Brain pericyte (primary cell): ENCODE results near the gene PCGF5.
"Not testable (repeated sequence)": the region's sequence is repeated elsewhere in the genome, so short reads cannot be mapped to it uniquely, and the experiment has no call there.

ENCODE experiments used
- DNase-seq: peaks from one replicate; pipeline ENCODE4 v3.0.0-alpha.2; 2012; ENCODE audit warnings: low read depth, low spot score

PCGF5 gene

DNA sequence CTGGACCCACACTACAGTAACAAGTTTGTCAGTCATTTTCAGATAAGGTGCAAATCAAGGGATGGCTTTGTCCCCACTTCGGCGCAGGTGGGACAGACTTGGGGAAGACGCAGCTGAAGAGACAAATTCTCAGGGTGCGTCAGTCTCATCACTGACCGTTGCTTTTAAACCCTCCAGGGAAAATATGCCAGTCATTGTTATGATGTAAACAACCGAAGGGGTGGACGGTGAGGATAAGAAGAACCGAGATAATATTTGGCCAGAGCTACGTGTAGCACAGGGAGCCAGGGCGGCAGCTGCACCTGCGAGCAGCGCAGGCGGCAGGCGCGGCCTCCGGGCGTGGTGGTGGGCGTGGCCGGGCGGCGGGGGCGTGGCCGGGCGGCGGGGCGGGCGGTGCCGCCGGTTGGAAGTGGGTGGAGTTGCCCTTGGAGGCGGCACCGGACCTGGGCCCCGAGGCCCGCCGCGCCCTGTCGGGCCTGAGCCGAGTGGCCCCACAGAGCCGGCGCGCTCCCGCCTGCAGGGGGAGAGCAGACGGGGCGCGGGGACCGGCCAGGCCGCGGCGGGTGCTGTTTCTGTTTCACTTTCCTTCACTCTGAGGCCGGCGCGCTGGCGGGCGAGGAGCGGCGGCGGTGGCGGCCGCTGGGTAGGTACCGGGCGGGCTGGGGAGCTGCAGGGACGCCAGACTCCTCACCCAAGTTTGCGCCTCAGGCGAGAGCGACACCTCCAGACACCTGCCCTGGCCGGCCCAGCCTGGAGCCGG lies at the start of gene PCGF5:
Gene PCGF5 (plus strand): TSS at position 470 of the 760 bp plus-strand sequence. CDS start 2,209 bp downstream, outside the sequence.
- peak; percentile 46 for DNase-seq

DNA sequence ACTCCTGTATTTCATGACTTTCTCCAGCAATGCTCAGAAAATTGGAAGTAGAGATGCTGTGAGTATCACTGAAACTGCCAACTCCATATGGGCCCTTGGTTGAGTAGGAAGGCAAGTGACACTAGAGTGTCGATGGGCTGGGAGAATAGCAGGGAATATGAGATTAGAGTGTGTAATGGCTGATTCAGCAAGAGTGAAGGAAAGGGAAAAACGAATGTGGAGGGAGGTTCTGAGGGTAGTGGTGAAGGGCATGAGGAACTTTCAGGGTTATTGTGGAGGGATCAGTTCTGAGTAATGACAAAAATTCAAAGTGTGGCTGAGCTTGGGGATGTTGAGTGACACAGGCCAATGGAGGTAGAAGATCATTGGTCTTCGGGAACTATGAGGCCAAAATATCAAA lies 49.0 kb upstream of the PCGF5 start:
- no peak for DNase-seq

DNA sequence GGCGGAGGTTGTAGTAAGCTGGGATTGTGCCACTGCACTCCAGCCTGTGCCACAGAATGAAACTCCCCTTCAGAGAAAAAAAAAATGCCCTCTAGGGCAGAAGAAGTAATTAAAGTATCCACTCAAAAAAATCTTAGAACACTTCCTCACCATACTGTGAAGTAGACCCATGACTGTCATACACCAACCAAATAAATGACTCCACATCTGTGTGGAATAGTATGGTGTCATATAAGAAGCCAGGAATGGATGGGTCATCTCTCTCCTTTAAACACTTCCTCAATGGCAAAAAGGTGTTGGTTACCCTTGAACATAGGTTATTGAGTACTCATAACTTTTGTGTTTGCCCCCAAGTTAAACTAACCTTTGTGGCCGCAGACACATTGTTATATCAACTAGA lies 48.1 kb upstream of the PCGF5 start:
- DNase-seq, result no peak

DNA sequence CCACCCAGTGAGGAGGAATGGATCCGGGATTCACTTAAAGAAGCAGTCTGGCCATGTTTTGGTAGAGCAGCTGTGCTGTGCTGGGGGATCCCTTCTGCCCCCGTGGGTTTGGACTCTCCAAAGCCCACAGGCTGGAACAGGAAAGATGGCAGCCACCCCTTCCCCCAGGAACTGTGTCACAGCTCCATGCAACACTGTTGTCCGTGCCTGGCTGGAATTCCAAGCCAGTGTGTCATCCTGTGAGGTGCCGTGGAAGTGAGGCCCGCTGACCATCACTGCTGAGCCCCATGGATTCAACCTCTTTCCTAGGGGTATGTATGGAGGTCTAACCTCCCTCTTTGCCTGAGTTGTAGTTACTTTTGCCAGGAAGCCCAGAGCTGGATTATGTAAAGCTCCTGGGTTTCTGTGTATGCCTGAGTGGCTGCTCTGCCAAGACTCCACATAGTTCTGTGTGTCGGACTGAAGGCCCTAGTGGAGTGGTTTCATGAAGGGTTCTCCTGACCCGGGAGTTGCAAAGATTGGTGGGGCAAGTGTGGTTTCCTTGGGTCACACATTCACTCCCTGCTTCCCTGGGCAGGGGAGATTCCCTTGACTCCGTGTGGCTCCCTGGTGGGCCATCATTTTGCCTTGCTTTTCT lies 35.1 kb upstream of the PCGF5 start:
- DNase-seq, result no peak

DNA sequence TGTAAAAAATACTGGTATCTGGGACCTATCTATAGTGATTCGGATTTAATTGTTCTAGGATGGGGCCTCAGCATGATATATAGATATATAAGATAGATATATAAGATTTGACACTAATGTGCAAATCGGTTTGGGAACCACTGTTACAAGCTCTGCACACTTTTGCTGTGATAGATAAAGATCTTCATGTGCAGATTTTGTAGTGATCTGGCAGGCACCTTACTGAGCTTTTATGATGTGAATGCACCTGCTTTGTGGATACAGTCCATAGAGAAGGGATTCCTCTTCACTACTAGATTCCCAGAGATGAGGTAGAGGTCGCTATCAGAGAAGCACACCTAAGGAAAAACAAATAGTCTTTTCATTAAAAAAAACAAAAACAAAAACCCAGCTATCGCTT lies 33.3 kb upstream of the PCGF5 start:
- no peak for DNase-seq

DNA sequence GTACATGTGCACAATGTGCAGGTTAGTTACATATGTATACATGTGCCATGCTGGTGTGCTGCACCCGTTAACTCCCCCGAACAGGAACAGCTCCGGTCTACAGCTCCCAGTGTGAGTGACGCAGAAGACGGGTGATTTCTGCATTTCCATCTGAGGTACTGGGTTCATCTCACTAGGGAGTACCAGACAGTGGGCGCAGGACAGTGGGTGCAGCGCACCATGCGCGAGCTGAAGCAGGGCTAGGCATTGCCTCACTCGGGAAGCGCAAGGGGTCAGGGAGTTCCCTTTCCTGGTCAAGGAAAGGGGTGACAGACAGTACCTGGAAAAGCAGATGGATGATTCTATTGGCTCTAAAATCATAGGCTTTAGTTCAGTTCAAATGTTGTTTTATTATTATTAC lies 32.5 kb upstream of the PCGF5 start:
- not testable (repeated sequence) for DNase-seq

DNA sequence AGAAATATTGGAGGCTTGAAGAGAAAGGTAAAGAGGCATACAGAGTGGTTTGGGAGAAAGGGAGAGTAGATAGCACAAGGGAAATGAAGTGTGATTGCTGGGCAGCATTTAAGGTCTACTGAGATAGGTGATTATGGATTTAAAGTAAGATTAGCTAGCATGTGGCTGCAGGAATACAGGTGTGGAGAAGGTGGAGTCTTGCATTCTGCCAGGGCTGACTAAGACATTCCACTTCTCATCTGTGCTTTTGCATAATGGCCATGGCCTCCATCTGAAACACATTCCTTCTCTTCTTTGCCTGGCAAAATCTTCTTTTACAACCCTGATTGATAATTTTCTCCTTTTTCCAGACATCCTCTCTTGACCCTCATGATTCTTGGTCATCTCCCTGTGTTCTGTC lies 31.6 kb upstream of the PCGF5 start:
- DNase-seq, result no peak

DNA sequence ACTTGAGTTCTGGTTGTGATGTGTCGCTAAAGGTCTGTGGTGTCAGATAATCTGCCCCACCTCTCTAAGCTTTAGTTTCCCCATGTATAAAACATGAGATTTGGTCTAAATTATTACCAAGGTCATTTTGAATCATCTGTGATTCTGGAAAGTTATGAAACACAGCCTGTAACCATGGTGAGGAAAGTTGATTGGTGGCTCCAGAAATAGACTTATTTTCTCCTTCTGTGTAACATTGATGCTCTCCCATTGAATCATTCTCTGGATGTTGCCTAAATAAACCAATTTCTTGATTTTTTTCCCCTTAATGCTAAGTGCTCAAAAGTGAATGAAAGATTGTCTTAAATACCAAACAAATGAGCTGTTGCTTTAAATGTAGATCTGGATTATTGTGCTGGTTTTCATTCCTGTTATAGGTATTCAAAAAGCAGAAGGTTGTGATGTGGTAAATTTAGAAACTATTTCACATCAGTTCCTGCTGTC lies 30.0 kb upstream of the PCGF5 start:
- no peak for DNase-seq

DNA sequence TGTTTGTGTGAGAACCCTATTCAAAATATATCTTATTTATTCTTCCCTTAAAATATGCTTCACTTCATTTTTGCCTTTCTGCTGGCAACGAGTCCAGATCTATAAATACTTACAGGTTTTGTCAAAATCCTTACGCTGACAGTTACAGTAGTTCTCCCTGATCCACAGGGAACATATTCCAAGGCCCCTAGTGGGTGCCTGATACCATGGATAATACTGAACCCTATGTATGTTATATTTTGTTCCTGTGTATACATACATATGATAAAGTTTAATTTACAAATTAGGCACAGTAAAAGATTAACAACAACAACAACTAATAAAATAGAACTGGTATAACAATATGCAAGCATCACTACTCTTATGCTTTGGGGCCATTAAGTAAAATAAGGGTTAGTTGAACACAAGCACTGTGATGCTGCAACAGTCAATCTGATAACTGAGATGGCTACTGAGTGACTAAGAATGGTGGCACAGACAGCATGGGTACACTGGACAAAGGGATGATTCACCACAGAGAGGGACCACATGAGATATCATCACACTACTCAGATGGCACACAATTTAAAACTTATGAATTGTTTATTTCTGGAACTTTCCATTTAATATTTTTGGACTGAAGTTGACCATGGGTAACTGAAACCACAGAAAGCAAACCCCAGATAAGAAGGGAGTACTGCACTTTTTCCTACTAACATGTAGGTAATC lies 29.4 kb upstream of the PCGF5 start:
- DNase-seq, result no peak

DNA sequence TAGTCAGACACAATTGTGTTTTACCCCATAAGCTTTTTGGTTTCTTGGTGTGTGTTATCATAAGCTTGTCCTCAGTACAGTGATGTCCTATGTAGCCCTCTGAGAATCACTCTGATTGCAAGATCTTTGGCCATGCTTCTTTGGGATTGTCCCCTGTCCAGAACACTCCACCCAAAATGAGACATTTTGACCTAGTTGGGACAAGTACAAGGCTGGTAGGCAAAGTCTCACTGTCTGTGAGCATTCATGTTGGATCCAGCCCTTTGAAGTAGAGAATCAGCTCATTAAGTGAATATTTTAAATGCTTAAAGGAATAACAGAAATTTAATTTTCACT lies 28.9 kb upstream of the PCGF5 start:
- no peak for DNase-seq

DNA sequence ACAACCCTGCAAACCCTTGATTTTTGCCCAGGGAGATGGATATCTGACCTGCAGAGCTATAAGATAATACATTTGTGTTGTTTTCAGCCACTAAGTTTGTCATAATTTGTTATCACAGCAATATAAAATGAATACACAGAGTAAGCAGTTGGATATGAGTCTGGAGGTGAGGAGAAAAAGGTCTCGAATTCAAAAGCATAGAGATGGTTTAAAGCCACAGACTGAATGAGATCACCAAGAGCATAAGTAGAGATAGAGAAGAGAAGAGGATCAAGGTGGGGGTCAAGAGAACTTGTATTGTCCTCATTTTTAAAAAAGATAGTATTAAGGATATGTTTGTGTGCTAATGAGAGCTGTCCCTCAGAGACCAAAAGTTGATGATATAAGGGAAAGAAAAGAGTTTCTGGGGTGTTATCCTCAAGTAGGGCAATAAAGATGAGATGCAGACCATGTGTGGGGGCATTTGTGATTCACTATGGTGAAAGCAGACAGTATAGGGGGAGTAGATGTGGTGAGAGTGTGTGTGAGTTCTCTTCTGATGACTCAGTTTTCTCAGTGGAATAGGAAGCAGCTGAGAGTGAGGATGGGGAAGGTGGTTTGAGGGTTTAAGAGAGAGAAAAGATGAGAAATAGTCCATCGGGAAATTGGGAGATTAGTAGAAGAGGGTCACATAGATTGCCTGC lies 25.8 kb upstream of the PCGF5 start:
- DNase-seq, result no peak

DNA sequence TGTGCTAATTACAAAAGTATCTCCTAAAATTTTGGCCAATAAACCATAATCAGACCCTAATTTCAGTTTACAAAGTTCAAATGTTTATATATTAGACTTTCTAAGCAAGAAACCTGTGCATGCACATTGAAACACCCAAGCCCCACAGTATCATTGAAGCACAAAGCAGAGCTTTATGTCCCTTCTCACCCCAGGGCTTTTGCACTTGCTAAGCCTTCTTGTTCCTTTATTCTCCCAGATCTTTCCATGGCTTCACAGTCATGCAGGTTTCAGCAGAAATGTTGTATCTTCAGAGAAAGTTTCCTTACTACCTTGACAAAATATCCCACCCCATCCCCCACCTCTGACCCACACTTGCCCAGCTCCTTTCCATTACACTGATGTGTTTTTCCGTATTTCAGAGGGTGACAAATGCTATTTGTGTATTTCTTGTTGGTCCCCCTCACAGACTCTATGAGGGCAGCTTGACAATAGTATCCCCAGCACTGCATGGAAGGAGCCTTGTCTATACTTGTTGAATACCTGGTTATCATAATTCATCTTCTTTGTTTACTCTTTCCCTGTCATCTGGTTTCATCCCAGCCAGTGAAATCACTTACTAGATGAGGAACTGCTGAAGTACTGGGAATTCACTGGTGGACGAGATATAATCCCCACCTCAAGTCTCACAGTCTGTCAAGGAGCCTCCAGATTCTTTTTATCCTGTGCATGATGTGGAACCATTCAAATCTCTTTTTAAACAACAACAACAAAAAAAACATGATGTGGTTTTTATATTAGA lies 24.0 kb upstream of the PCGF5 start:
- DNase-seq, result no peak

DNA sequence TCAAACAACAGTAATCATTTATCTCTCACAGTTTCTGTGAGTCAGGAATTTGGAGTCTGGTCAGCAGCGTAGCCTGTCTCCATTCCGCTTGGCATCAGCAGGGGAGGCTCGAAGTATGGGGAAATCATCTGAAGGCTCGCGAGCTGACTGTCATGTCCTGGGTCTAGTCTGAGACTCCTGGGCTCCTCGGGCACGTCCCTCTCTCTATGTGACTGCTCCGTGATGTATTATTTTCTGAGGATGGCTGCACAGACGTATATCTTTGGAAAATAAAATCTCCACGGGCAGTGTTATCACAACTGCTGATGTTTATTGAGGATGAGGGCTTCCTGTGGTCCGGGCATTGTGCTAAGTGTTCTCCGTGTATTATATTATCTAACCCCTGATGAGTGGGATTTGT lies 23.3 kb upstream of the PCGF5 start:
- DNase-seq, result peak; percentile 47

DNA sequence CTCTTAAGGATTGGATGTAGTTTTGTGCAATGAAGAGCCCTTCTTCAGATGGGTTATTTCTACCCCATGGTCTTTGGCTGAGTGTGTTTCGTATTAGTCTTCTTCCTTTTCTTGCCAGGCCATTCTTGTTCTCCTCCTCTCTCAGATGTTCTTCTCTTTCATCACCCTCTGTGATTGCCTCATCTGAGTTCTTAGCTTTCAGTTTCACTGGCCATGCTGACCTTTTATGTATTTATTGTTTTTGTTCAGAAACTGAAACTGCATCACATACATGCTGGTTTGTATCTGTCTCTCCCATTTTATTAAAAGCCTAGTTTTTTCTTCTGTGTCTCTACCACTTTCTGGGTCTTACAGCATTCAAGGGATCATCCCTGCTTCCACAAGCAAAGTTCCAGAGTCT lies 21.7 kb upstream of the PCGF5 start:
- DNase-seq, result peak; percentile 53

DNA sequence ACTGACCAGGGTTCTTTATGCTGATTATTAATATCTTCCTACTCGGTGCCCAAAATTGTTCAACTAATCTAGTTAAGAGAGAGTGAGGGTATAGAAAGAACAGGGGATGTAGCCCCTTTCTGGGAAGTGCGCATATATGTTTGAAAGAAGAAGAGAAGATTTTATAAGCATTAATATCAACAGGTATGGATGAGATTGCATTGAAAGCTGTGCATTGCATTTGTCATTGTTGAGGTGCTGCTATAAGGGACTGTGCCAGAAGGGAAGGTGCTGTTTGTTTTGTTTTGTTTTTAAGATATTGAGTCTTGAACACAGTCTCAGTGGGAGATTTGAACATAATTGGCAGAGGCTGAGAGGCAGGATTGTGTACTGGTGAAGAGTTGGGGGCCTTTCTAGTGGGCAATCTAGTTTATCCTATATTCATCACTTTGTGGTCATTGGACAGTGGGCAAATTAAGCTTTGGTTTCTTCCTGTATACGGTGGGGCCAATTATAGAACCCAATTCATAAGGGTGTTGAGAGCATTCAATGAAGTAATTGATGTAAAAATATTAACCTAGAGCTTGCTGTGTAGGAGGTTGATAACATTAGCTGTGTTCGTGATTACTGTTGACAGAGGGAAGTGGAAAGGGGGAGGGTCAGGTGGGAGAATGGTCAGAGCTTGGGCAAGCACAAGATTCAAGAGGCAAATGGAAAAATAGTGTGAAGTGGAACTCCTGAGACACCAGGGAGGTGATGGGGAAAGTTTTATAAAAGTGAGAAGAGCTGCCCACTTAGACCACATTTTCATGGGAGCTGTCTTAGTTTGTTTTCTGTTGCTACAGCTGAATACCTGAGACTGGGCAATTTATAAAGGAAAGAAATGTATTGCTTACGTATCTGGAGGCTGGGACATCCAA lies 19.9 kb upstream of the PCGF5 start:
- no peak for DNase-seq

DNA sequence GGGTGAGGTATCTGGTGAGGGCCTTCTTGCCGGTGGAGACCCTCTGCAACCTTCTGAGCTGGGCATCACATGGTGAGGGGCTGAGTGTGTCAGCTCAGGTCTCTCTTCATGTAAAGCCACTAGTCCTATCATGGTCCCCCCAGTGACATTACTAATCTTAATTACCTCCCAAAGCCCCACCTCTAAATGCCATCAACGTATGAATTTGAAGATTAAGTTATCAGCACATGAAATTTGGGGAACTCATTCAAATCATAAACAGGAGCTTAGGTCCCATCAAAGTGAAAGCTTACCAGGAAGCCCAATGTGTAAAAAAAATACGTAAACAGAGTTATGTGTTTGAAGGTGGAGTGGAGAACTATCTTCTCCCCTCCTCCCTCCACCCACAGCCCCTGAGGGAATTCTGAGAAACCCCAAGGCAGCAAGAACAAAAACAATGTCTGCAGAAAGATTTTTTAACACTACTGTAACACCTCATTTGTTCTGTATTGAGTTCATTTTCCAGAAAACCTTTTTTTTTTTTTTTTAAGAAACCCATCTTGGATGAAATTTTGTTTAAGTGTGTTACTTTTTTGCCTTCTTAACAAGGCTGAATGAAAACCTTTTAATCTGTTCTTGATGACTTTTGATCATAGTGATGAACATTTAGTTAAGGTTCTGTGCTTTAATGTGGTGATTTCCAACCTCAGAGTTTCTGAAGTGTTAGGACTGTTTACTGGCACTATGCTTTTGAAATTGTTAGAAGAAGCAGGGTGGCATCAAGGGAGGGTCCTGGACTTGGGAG lies 19.1 kb upstream of the PCGF5 start:
- no peak for DNase-seq

DNA sequence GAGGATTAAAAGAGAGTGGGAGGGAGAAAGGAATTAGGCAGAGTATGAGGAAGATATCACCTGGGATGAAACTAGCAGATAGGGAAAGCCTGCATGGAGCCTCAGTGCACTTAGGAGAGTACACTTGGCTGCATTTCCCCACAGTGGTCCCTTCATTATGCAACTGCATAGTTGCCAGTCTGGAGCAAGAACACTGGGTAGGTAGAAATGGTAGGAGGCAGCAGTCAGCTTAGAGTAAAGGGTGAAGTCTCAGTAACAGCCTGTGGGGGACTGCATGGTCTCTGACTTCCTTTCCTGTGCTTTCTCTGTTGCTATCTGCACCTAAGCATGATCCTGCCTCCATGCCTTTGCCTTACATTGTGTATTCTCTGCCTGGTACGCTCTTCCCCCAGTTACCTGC lies 14.0 kb upstream of the PCGF5 start:
- DNase-seq, result no peak

DNA sequence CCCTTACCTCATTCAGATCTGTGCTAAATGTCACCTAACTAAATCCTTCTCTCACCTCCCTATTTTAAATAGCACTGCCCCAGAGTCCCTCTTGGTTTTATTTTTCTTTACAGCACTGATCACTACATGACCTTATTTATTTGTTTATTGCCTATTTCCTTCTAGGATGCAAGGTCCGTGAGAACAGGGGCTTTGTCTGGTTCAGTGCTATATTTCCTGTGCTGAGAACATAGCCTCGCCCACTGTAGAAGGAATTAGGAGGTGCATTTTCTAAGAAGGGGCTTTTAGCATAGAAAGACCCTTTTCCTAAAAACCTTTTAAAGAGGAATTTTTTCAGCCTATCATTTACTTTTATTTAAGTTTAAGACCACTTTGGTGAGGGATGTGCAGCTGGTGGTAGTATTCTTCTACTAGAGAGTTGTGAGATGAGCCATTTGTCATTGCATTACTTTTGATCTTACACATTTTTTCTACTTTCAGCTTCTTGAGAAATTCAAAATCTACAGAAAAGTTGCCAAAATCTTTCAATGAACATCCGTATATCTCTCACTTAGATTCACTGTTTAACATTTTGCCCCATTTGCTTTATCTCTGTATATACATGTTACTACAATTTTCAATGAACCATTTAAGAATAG lies 13.5 kb upstream of the PCGF5 start:
- no peak for DNase-seq

DNA sequence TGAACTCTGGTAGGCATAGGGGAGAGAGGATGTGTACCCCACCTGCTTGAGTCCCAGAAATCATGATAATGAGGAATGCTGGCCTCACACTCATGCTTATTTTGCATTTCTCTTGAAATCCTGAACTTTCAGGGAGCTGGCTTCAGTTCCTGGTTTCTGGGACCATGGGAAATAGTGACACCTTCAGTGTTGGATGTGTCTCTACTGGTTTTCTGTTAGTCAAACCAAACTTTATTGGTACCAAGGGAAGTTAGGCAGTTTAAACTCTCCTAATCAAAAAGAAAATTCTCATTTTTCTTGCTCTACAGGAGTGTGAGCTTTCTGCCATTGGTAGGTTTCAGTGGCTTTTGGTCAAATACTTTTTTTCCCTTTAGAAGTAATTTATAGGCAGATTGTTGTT lies 11.8 kb upstream of the PCGF5 start:
- DNase-seq, result no peak
